ENCODE measurements around the gene DUXB.

Gene DUXB

DNA sequence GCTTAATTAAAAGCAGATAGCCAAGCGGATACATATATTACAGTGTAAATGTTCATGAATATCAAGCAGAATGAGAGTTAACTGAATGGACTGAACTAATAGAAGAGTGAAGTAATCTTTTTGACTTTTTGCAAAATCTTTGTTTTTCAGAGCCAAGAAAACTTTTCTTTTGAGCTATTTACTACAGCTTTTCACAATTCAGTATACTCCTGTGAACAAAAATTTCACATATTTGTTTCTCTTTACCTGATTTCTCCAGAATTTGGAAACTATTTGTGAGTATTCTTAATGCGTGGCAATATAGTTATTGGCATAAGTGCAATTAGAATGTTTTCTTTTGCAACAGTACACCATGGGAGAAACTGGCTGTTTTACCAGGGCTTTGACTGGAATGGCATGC, 9.1 kb upstream of the DUXB start:
- 89% methylated on average over 2 of the region's 2 CpGs for WGBS
- Histone ChIP-seq H3K4ac (ENCODE audit: low read depth in 1 of 2, low read length in 2 of 2) (no peak overlapping the region), H2AK5ac (ENCODE audit: low read length, severe bottlenecking) (no peak overlapping the region), H3K27me3 (ENCODE audit: control insufficient read depth in 1 of 2, insufficient read depth in 1 of 2, low read length in 2 of 2) (no peaks in the 10 kb centered on the region), H3K9ac (ENCODE audit: low read length) (no peak overlapping the region), H3K9me3 (ENCODE audit: control insufficient read depth, low read length) (peaks cover 27% of the 10 kb centered on the region), H2BK5ac (ENCODE audit: low read depth, low read length, poor library complexity, severe bottlenecking) (no peak overlapping the region), H3K18ac (ENCODE audit: low read depth in 1 of 2, low read length in 2 of 2) (no peak overlapping the region), H3K4me2 (ENCODE audit: low read length, poor library complexity, severe bottlenecking) (no peak overlapping the region), H3K79me1 (replicated peaks; ENCODE audit: low read length, poor library complexity, severe bottlenecking) (no peaks in the 10 kb centered on the region), H4K8ac (ENCODE audit: low read length) (no peak overlapping the region), H4K91ac (ENCODE audit: low read length) (no peak overlapping the region), H2AFZ (ENCODE audit: low read depth, low read length) (no peak overlapping the region), H3K4me1 (ENCODE audit: control insufficient read depth, insufficient read depth, low read depth, low read length) (no peaks in the 10 kb centered on the region), H3K27ac (ENCODE audit: low read length, poor library complexity, severe bottlenecking) (no peak overlapping the region), H2BK120ac (ENCODE audit: low read depth, low read length) (no peak overlapping the region), H3K36me3 (ENCODE audit: control insufficient read depth in 1 of 2, insufficient read depth in 2 of 2, low read depth in 1 of 2, low read length in 2 of 2) (no peaks in the 10 kb centered on the region), H3K14ac (ENCODE audit: low read length in 2 of 2) (no peak overlapping the region), H3K4me3 (ENCODE audit: insufficient read depth in 1 of 2, low read depth in 1 of 2, low read length in 2 of 2) (no peak overlapping the region), H3K23ac (ENCODE audit: low read length in 2 of 2) (no peak overlapping the region), H2BK15ac (ENCODE audit: low read depth, poor library complexity, severe bottlenecking) (no peak overlapping the region), H2BK12ac (ENCODE audit: low read length in 2 of 2) (no peak overlapping the region)
- peak; percentile 2 for DNase-seq

GRCh38 chr16:75703306-75703705, 2.0 kb upstream of the DUXB start:
- no peaks in the 10 kb centered on the region for H3K36me3 ChIP-seq (ENCODE audit: control insufficient read depth in 1 of 2, insufficient read depth in 2 of 2, low read depth in 1 of 2, low read length in 2 of 2)
- no peak overlapping the region for H3K18ac ChIP-seq (ENCODE audit: low read depth in 1 of 2, low read length in 2 of 2)
- no peaks in the 10 kb centered on the region for H3K79me1 ChIP-seq (replicated peaks; ENCODE audit: low read length, poor library complexity, severe bottlenecking)
- no peak overlapping the region for H2AFZ ChIP-seq (ENCODE audit: low read depth, low read length)
- H3K27me3 ChIP-seq (ENCODE audit: control insufficient read depth in 1 of 2, insufficient read depth in 1 of 2, low read length in 2 of 2) = no peaks in the 10 kb centered on the region
- 77% methylated on average over 4 of the region's 4 CpGs for WGBS
- DNase-seq = peak; percentile 6
- no peaks in the 10 kb centered on the region for H3K9me3 ChIP-seq (ENCODE audit: control insufficient read depth, low read length)
- no peak overlapping the region for H3K4me2 ChIP-seq (ENCODE audit: low read length, poor library complexity, severe bottlenecking)
- no peak overlapping the region for H2BK15ac ChIP-seq (ENCODE audit: low read depth, poor library complexity, severe bottlenecking)
- no peak overlapping the region for H4K8ac ChIP-seq (ENCODE audit: low read length)
- H2BK120ac ChIP-seq (ENCODE audit: low read depth, low read length) = no peak overlapping the region
- H3K4me3 ChIP-seq (ENCODE audit: insufficient read depth in 1 of 2, low read depth in 1 of 2, low read length in 2 of 2) = no peak overlapping the region
- H2BK5ac ChIP-seq (ENCODE audit: low read depth, low read length, poor library complexity, severe bottlenecking) = no peak overlapping the region
- no peak overlapping the region for H3K14ac ChIP-seq (ENCODE audit: low read length in 2 of 2)
- H3K9ac ChIP-seq (ENCODE audit: low read length) = no peak overlapping the region
- no peak overlapping the region for H3K27ac ChIP-seq (ENCODE audit: low read length, poor library complexity, severe bottlenecking)
- no peak overlapping the region for H2AK5ac ChIP-seq (ENCODE audit: low read length, severe bottlenecking)
- H3K23ac ChIP-seq (ENCODE audit: low read length in 2 of 2) = no peak overlapping the region
- no peak overlapping the region for H3K4ac ChIP-seq (ENCODE audit: low read depth in 1 of 2, low read length in 2 of 2)
- no peak overlapping the region for H4K91ac ChIP-seq (ENCODE audit: low read length)
- H2BK12ac ChIP-seq (ENCODE audit: low read length in 2 of 2) = no peak overlapping the region
- H3K4me1 ChIP-seq (ENCODE audit: control insufficient read depth, insufficient read depth, low read depth, low read length) = no peaks in the 10 kb centered on the region

- Histone ChIP-seq H3K27ac (ENCODE audit: low read length, poor library complexity, severe bottlenecking) (no peak overlapping the region), H3K79me1 (replicated peaks; ENCODE audit: low read length, poor library complexity, severe bottlenecking) (no peaks in the 10 kb centered on the region), H2BK5ac (ENCODE audit: low read depth, low read length, poor library complexity, severe bottlenecking) (no peak overlapping the region), H4K8ac (ENCODE audit: low read length) (no peak overlapping the region), H2AK5ac (ENCODE audit: low read length, severe bottlenecking) (no peak overlapping the region), H3K9me3 (ENCODE audit: control insufficient read depth, low read length) (no peaks in the 10 kb centered on the region), H2AFZ (ENCODE audit: low read depth, low read length) (no peak overlapping the region), H2BK12ac (ENCODE audit: low read length in 2 of 2) (no peak overlapping the region), H3K36me3 (ENCODE audit: control insufficient read depth in 1 of 2, insufficient read depth in 2 of 2, low read depth in 1 of 2, low read length in 2 of 2) (no peaks in the 10 kb centered on the region), H3K27me3 (ENCODE audit: control insufficient read depth in 1 of 2, insufficient read depth in 1 of 2, low read length in 2 of 2) (no peaks in the 10 kb centered on the region), H3K4me2 (ENCODE audit: low read length, poor library complexity, severe bottlenecking) (no peak overlapping the region), H3K4me3 (ENCODE audit: insufficient read depth in 1 of 2, low read depth in 1 of 2, low read length in 2 of 2) (no peak overlapping the region), H3K23ac (ENCODE audit: low read length in 2 of 2) (no peak overlapping the region), H3K4me1 (ENCODE audit: control insufficient read depth, insufficient read depth, low read depth, low read length) (no peaks in the 10 kb centered on the region), H3K9ac (ENCODE audit: low read length) (no peak overlapping the region), H3K18ac (ENCODE audit: low read depth in 1 of 2, low read length in 2 of 2) (no peak overlapping the region), H2BK120ac (ENCODE audit: low read depth, low read length) (no peak overlapping the region), H3K14ac (ENCODE audit: low read length in 2 of 2) (no peak overlapping the region), H2BK15ac (ENCODE audit: low read depth, poor library complexity, severe bottlenecking) (no peak overlapping the region), H3K4ac (ENCODE audit: low read depth in 1 of 2, low read length in 2 of 2) (no peak overlapping the region), H4K91ac (ENCODE audit: low read length) (no peak overlapping the region)
- 70% methylated on average over 2 of the region's 2 CpGs for WGBS
- no peak for DNase-seq
Measured at GRCh38 chr16:75702242-75702641, 981 bp upstream of the DUXB start.

DNA sequence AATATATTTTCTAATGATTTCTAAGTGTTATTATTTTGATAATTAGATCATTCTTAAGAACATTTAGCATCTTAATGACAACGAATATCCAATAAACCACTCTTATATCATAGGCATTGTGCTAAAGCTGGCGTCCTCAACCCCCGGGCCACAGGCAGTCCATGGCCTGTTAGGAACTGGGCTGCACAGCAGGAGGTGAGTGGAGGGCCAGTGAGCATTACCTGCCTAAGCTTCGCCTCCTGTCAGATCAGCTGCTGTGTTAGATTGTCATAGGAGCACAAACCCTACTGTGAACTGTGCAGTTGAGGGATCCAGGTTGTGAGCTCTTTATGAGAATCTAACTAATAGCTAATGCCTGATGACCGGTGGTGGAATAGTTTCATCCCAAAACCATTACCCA, 3.7 kb downstream of the DUXB start:
- Histone ChIP-seq H3K27ac (ENCODE audit: low read length, poor library complexity, severe bottlenecking) (no peak overlapping the region), H4K8ac (ENCODE audit: low read length) (no peak overlapping the region), H4K91ac (ENCODE audit: low read length) (no peak overlapping the region), H2AK5ac (ENCODE audit: low read length, severe bottlenecking) (no peak overlapping the region), H2BK120ac (ENCODE audit: low read depth, low read length) (no peak overlapping the region), H2BK12ac (ENCODE audit: low read length in 2 of 2) (no peak overlapping the region), H3K36me3 (ENCODE audit: control insufficient read depth in 1 of 2, insufficient read depth in 2 of 2, low read depth in 1 of 2, low read length in 2 of 2) (no peaks in the 10 kb centered on the region), H2BK15ac (ENCODE audit: low read depth, poor library complexity, severe bottlenecking) (no peak overlapping the region), H3K4ac (ENCODE audit: low read depth in 1 of 2, low read length in 2 of 2) (no peak overlapping the region), H3K4me3 (ENCODE audit: insufficient read depth in 1 of 2, low read depth in 1 of 2, low read length in 2 of 2) (no peak overlapping the region), H2BK5ac (ENCODE audit: low read depth, low read length, poor library complexity, severe bottlenecking) (no peak overlapping the region), H3K4me2 (ENCODE audit: low read length, poor library complexity, severe bottlenecking) (no peak overlapping the region), H3K14ac (ENCODE audit: low read length in 2 of 2) (no peak overlapping the region), H3K18ac (ENCODE audit: low read depth in 1 of 2, low read length in 2 of 2) (no peak overlapping the region), H3K4me1 (ENCODE audit: control insufficient read depth, insufficient read depth, low read depth, low read length) (no peaks in the 10 kb centered on the region), H3K23ac (ENCODE audit: low read length in 2 of 2) (no peak overlapping the region), H3K27me3 (ENCODE audit: control insufficient read depth in 1 of 2, insufficient read depth in 1 of 2, low read length in 2 of 2) (no peaks in the 10 kb centered on the region), H3K9me3 (ENCODE audit: control insufficient read depth, low read length) (no peaks in the 10 kb centered on the region), H3K9ac (ENCODE audit: low read length) (no peak overlapping the region), H3K79me1 (replicated peaks; ENCODE audit: low read length, poor library complexity, severe bottlenecking) (no peaks in the 10 kb centered on the region), H2AFZ (ENCODE audit: low read depth, low read length) (no peak overlapping the region)
- DNase-seq = no peak
- 93% methylated on average over 4 of the region's 5 CpGs for WGBS
